ENCODE measurements around the gene SEC16A.
A peak's percentile ranks its signal among the peaks of the same experiment; 100 is the strongest.

SEC16A gene

DNA sequence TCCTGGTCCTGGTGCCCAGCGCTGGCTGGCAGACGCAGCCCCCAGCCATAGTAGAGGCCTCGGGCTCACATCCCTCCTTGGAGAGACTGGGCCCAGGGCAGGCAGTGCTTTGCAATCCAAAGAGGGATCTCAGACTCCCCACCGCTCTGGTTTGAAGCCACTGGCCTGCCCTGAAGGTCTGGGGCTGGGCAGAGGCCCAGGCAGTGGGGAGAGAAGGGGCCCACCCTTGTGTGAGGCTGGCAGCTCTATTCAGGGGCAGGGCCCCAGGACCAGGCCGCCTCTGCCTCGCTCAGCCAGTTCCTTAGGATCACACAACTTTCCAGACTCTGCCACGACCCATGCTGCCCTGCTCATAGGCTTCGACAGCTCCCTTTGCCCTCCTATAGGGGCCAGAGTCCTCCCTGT lies 10.7 kb upstream of the SEC16A start:
- Mint-ChIP-seq H3K4me1 (peaks cover 8% of the 10 kb centered on the region), H3K36me3 (ENCODE audit: low read depth) (peaks cover 5% of the 10 kb centered on the region), H3K27me3 (ENCODE audit: low read depth) (no peaks in the 10 kb centered on the region), H3K9me3 (no peaks in the 10 kb centered on the region), H3K4me3 (no peak overlapping the region), H3K27ac (peak overlapping the region in 1 of 3 experiments; percentile 42)
- TF ChIP-seq, protein P1, sequence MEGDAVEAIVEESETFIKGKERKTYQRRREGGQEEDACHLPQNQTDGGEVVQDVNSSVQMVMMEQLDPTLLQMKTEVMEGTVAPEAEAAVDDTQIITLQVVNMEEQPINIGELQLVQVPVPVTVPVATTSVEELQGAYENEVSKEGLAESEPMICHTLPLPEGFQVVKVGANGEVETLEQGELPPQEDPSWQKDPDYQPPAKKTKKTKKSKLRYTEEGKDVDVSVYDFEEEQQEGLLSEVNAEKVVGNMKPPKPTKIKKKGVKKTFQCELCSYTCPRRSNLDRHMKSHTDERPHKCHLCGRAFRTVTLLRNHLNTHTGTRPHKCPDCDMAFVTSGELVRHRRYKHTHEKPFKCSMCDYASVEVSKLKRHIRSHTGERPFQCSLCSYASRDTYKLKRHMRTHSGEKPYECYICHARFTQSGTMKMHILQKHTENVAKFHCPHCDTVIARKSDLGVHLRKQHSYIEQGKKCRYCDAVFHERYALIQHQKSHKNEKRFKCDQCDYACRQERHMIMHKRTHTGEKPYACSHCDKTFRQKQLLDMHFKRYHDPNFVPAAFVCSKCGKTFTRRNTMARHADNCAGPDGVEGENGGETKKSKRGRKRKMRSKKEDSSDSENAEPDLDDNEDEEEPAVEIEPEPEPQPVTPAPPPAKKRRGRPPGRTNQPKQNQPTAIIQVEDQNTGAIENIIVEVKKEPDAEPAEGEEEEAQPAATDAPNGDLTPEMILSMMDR (IDR thresholded peaks at IDR 0.05; ENCODE audit: unreplicated experiment in 3 of 3): no peak

DNA sequence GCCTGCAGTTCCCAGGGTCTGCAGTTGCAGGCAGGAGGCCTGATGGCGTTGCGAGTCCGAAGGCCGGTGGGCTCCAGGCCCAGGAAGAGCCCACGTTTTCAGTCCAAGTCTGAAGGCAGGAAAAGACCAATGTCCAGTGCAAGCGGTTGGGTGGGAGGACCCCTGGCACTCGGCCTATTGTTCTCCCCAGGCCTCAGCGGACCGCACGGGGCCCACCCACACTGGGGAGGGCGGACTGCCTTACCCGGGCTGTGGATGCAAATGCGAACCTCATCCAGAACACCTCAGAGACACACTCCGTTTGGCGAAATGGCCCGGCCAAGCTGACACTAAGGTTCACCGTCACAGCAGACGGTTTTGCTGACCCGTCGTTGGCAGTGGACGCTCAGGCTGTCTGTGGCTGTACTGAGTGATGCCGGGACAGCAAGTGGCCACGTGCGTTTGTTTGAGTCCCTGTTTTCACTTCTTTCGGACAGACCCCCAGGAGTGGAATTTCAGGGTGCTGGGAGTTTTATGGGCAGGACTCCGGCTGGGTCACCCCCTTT lies 10.2 kb upstream of the SEC16A start:
- H3K4me1 Mint-ChIP-seq: peaks cover 8% of the 10 kb centered on the region
- H3K36me3 Mint-ChIP-seq (ENCODE audit: low read depth): peaks cover 4% of the 10 kb centered on the region
- H3K4me3 Mint-ChIP-seq: no peak overlapping the region
- TF ChIP-seq, protein P1 (IDR thresholded peaks at IDR 0.05; ENCODE audit: unreplicated experiment in 3 of 3): no peak
- peak overlapping the region in 2 of 3 experiments; percentile 42 to 52 for H3K27ac Mint-ChIP-seq
- no peaks in the 10 kb centered on the region for H3K9me3 Mint-ChIP-seq
- H3K27me3 Mint-ChIP-seq (ENCODE audit: low read depth): no peaks in the 10 kb centered on the region

DNA sequence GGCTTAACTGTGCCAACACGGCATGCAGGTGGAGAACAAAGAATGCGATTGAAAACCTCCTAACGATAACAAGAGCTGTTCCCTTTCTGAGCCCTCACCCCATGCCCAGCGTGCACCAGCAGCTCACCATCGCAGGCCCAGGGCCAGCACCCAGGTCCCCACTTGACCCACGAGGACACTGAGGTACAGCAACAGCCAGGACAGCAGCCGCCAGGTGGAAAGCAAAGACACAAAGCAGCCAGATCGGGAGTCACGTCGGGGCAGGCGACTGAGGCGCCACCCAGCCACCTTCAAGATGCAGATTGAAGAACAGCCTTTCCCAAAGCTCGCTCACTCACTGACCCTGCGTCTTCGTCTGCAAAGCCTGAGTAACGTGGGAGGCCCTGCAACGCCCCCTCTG lies 6.9 kb upstream of the SEC16A start:
- peaks cover 8% of the 10 kb centered on the region for H3K4me1 Mint-ChIP-seq
- no peaks in the 10 kb centered on the region for H3K27me3 Mint-ChIP-seq (ENCODE audit: low read depth)

DNA sequence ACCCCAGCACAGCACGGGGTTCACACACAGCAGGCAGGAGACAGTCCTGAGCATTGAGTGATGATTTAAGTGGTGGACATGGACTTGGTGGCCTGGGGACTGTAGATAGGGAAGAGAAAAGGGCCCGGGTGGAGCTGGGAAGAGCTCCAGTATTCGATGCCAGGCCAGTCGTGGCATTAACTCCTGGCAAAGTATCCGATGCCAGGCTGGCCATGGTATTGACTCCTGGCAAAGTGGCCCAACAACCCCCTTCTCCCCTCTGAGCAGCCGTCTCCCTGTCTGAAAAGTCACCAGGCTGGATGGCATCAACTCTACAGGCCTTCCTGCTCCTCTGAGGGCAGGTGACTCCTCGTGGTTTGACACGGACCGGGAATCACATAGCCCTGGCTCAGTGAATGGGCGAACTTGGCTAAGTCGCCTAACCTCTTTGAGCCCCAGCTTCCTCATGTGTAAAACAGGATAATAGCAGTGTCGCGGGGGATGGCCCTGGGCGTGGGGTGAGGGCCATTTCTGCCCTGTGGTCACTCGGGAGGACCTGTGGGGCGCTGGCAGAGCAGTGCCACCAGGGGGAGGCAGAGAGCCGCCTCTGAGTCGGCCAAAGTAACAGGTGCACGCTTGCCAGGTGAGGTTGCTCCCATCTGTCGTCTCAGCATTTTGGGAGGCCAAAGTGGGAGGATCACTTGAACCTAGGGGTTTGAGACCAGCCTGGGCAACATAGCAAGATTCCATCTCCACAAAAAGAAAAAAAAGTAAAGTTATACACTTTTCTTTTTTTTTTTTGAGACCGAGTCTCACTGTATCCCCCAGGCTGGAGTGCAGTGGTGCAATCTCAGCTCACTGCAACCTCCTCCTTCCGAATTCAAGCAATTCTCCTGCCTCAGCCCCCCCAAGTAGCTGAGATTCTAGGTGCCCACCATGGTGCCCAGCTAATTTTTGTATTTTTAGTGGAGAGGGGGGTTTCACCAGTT lies 5.7 kb upstream of the SEC16A start:
- no peaks in the 10 kb centered on the region for H3K36me3 Mint-ChIP-seq (ENCODE audit: low read depth)

More for the DNA sequence above, 6.9 kb upstream of the SEC16A start:
- Mint-ChIP-seq H3K9me3 (no peaks in the 10 kb centered on the region), H3K36me3 (ENCODE audit: low read depth) (no peaks in the 10 kb centered on the region), H3K4me3 (no peak overlapping the region), H3K27ac (no peak overlapping the region)
- TF ChIP-seq, protein P1 (IDR thresholded peaks at IDR 0.05; ENCODE audit: unreplicated experiment in 3 of 3): no peak

DNA sequence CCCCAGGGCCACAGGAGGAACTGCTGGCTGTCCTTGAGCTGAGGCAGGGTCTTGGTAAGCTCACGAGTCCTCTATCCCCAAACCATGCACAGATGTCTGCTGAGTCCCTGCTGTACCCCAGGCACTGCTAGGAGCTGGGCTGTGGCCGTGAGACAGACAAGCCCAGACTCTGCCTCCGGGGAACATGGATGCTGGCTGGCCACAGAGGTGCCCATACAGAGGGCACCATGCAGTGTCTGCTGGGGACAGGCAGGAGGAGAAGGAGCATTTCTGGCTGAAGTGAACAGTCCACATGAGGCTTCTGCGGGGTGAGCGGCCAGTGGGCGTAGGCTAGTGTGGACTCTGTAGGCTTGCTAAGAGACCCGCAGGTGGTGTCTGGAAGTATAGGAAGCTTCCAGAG lies 4.8 kb upstream of the SEC16A start:
- TF ChIP-seq, protein P1 (IDR thresholded peaks at IDR 0.05; ENCODE audit: unreplicated experiment in 3 of 3): no peak
- H3K9me3 Mint-ChIP-seq: no peaks in the 10 kb centered on the region
- H3K27me3 Mint-ChIP-seq (ENCODE audit: low read depth): no peaks in the 10 kb centered on the region
- no peak overlapping the region for H3K4me3 Mint-ChIP-seq
- no peaks in the 10 kb centered on the region for H3K36me3 Mint-ChIP-seq (ENCODE audit: low read depth)
- no peak overlapping the region for H3K27ac Mint-ChIP-seq
- H3K4me1 Mint-ChIP-seq: peaks cover 2% of the 10 kb centered on the region

More for the DNA sequence above, 5.7 kb upstream of the SEC16A start:
- H3K4me1 Mint-ChIP-seq: peaks cover 5% of the 10 kb centered on the region
- no peaks in the 10 kb centered on the region for H3K27me3 Mint-ChIP-seq (ENCODE audit: low read depth)
- no peak overlapping the region for H3K27ac Mint-ChIP-seq
- no peak overlapping the region for H3K4me3 Mint-ChIP-seq
- no peaks in the 10 kb centered on the region for H3K9me3 Mint-ChIP-seq
- TF ChIP-seq, protein P1 (IDR thresholded peaks at IDR 0.05; ENCODE audit: unreplicated experiment in 3 of 3): peak; percentile 99 to 100 (median 99)

Measured in nephron (organoid).